Endothelial cell of umbilical vein (primary cell): ENCODE results near the gene WAC. TPM values are rescaled to one million over a fixed set of nuclear protein-coding genes. Genes with fewer than 3 reads are reported as not detected.

Source experiments
- BruUV-seq: library from RNA; stranded (reverse); fragments of 400-500 nt; replicated peaks from 2 replicates; lab custom pipeline; 2021; lab: Mats Ljungman, UMichigan
- CTCF ChIA-PET: fragments of 300-600, 350-600 bp; sonication (Branson Sonifier 250); formaldehyde crosslinking; loops from one replicate; lab custom pipeline; 2021; ENCODE audit warnings: antibody characterized with exemption, inconsistent platforms; lab: Charles Lee
- POLR2A ChIA-PET: fragments of 300-600, 350-600 bp; sonication (Branson Sonifier 250); formaldehyde crosslinking; loops from one replicate; lab custom pipeline; 2021; ENCODE audit warnings: antibody characterized with exemption, inconsistent platforms; lab: Charles Lee
- DNase-seq: peaks from one replicate; pipeline ENCODE4 v3.0.0-alpha.2; 2011; ENCODE audit warnings: low read depth, low spot score
- FAIRE-seq: peaks from 2 replicates; lab custom pipeline; 2011; peaks lifted over from hg19 to GRCh38; lab: Jason Lieb, UNC
- H2AFZ ChIP-seq: 2 replicates; pipeline ENCODE4 v1.6.0; 2012; ENCODE audit warnings: low read depth, low read length, control low read depth, inconsistent platforms
- H3K27ac ChIP-seq: 2 replicates; pipeline ENCODE4 v1.5.1; 2011; ENCODE audit warnings: low read depth, mild to moderate bottlenecking, control low read depth, low read length, moderate library complexity; ENCODE audit not compliant: insufficient read depth
- H3K27me3 ChIP-seq, 2 experiments: 2 replicates each; pipeline versions ENCODE4 v1.6.0 to v1.6.1; 2011; ENCODE audit warnings: low read length in 2 of 2, mixed read lengths in 1 of 2; ENCODE audit not compliant: control insufficient read depth in 2 of 2, insufficient read depth in 2 of 2
- H3K36me3 ChIP-seq, 2 experiments: 2 replicates in 1 of 2; 3 replicates in 1 of 2; pipeline ENCODE4 v1.5.1; 2011; ENCODE audit warnings: low read length in 2 of 2, mild to moderate bottlenecking in 1 of 2, moderate library complexity in 1 of 2; ENCODE audit not compliant: control insufficient read depth in 2 of 2, insufficient read depth in 2 of 2; ENCODE audit errors: extremely low read depth in 1 of 2
- H3K4me1 ChIP-seq: 3 replicates; pipeline ENCODE4 v1.5.1; 2011; ENCODE audit warnings: mild to moderate bottlenecking, low read length; ENCODE audit not compliant: control insufficient read depth, insufficient read depth; ENCODE audit errors: extremely low read depth
- H3K4me2 ChIP-seq: 2 replicates; pipeline ENCODE4 v1.6.1; 2011; ENCODE audit warnings: low read length, control low read depth, mixed read lengths; ENCODE audit not compliant: insufficient read depth
- H3K4me3 ChIP-seq, 3 experiments: fragments of 200-600 bp in 1 of 3; sonication (generic), shearing (Covaris generic) in 1 of 3; replicated peaks in 1 of 3; 2 replicates each; pipeline ENCODE4 v1.5.1; 2011 to 2016; ENCODE audit warnings: control low read depth in 3 of 3, low read length in 3 of 3, mild to moderate bottlenecking in 2 of 3, inconsistent platforms in 1 of 3, low read depth in 1 of 3, moderate library complexity in 1 of 3; ENCODE audit not compliant: insufficient read depth in 1 of 3
- H3K79me2 ChIP-seq: 2 replicates; pipeline ENCODE4 v1.6.0; 2012; ENCODE audit warnings: low read length, inconsistent platforms; ENCODE audit not compliant: control insufficient read depth, insufficient read depth
- H3K9ac ChIP-seq: replicated peaks from 2 replicates; pipeline ENCODE3; 2011; ENCODE audit warnings: low read length, control low read depth; ENCODE audit not compliant: insufficient read depth; ENCODE audit errors: extremely low read depth
- H3K9me1 ChIP-seq: replicated peaks from 3 replicates; pipeline ENCODE4 v1.6.0; 2011; ENCODE audit warnings: mild to moderate bottlenecking, low read length; ENCODE audit not compliant: control insufficient read depth, insufficient read depth; ENCODE audit errors: extremely low read depth
- H3K9me3 ChIP-seq: replicated peaks from 2 replicates; pipeline ENCODE4 v1.5.1; 2012; ENCODE audit warnings: low read length, inconsistent platforms; ENCODE audit not compliant: control insufficient read depth, insufficient read depth
- H4K20me1 ChIP-seq: replicated peaks from 2 replicates; pipeline ENCODE3; 2011; ENCODE audit warnings: mild to moderate bottlenecking, low read length; ENCODE audit not compliant: control insufficient read depth, insufficient read depth; ENCODE audit errors: extremely low read depth
- EZH2 ChIP-seq: IDR thresholded peaks from 2 replicates; pipeline ENCODE4 v1.6.1; 2012; ENCODE audit warnings: borderline replicate concordance, low read depth, mild to moderate bottlenecking, moderate library complexity, low read length, inconsistent platforms; ENCODE audit not compliant: severe bottlenecking
- FOS ChIP-seq: IDR thresholded peaks from 2 replicates; pipeline ENCODE4 v1.6.1; 2011; ENCODE audit warnings: mild to moderate bottlenecking, low read length, moderate library complexity, borderline replicate concordance; ENCODE audit not compliant: insufficient read depth
- GATA2 ChIP-seq: IDR thresholded peaks from 2 replicates; pipeline ENCODE4 v1.7.0; 2011; ENCODE audit warnings: low read depth, mild to moderate bottlenecking, moderate library complexity, mixed read lengths, low read length; ENCODE audit not compliant: insufficient read length, insufficient read depth
- JUN ChIP-seq: IDR thresholded peaks from 2 replicates; pipeline ENCODE4 v1.6.1; 2011; ENCODE audit warnings: borderline replicate concordance, low read depth; ENCODE audit not compliant: insufficient read length, insufficient read depth
- MAX ChIP-seq: IDR thresholded peaks from 2 replicates; pipeline ENCODE4 v1.6.1; 2011; ENCODE audit not compliant: insufficient read depth, insufficient read length
- MYC ChIP-seq: IDR thresholded peaks from one replicate; pipeline ENCODE4 v1.6.1; 2011; ENCODE audit warnings: mild to moderate bottlenecking, low read depth, low read length
- POLR2A ChIP-seq: IDR thresholded peaks from 2 replicates; pipeline ENCODE4 v1.6.1; 2012; ENCODE audit warnings: low read depth, mild to moderate bottlenecking, control low read depth, low read length
- POLR2AphosphoS5 ChIP-seq: IDR thresholded peaks from 2 replicates; pipeline ENCODE4 v1.6.1; 2012; ENCODE audit warnings: low read depth, mild to moderate bottlenecking, control low read depth, low read length, moderate library complexity; ENCODE audit not compliant: insufficient read depth
- dilution Hi-C: fragments of 300-500 bp; cut with MboI; formaldehyde crosslinking; loops from one replicate; pipeline ENCODE4 v1.15.0; 2019; ENCODE audit warnings: low sequenced_read_pairs; ENCODE audit not compliant: extremely low pct_ligation_motif_present
- intact Hi-C: fragments of 100-400 bp; cut with micrococcal nuclease; formaldehyde crosslinking; loops from one replicate; pipeline ENCODE4 v1.10.0; 2022
- polyA plus RNA-seq, 4 experiments: library from polyadenylated mRNA; depleted of rRNA in 3 of 4; stranded (reverse) in 3 of 4; unstranded in 1 of 4; fragments of >200 nt; gene quantifications; 2 replicates each; pipeline versions ENCODE4 v1.2.1 to v1.2.3, GENCODE V29; 2011 to 2012; ENCODE audit warnings: missing spikeins in 1 of 4
- total RNA-seq: library from RNA; stranded (reverse); gene quantifications from 2 replicates; pipeline ENCODE4 v1.2.3, GENCODE V29; 2021
- TF ChIP-seq, protein P1 (sequence below), 2 donors: IDR thresholded peaks; 1 replicate in 1 of 2; 2 replicates in 1 of 2; pipeline ENCODE4 v1.5.1; 2011; ENCODE audit warnings: low read length in 2 of 2, mild to moderate bottlenecking in 2 of 2, moderate library complexity in 2 of 2, control low read depth in 1 of 2, inconsistent platforms in 1 of 2, low read depth in 1 of 2; ENCODE audit not compliant: insufficient read depth in 1 of 2; ENCODE audit errors: extremely low read depth in 1 of 2

The WAC gene
- total and polyA plus RNA-seq, 2 donors (not counting 3 experiments of a cell fraction or from before 2014, with no cell fraction given) = 49.2 to 101 TPM

- ChIA-PET CTCF (no interaction called here), POLR2A (no interaction called here)
- no peaks in the 10 kb centered on the region for H4K20me1 ChIP-seq
- no peak overlapping the region for H3K4me2 ChIP-seq
- no peaks in the 10 kb centered on the region for H3K27me3 ChIP-seq
- dilution Hi-C loops (no loop called here), intact Hi-C loops (no loop called here)
- H3K9ac ChIP-seq = no peak overlapping the region
- H3K4me3 ChIP-seq = no peak overlapping the region
- no peaks in the 10 kb centered on the region for H3K9me3 ChIP-seq
- BruUV-seq = no TSS peak
- H2AFZ ChIP-seq = no peak overlapping the region
- FAIRE-seq = no peak
- H3K36me3 ChIP-seq = no peaks in the 10 kb centered on the region
- H3K9me1 ChIP-seq = no peaks in the 10 kb centered on the region
- H3K4me1 ChIP-seq = no peaks in the 10 kb centered on the region
- H3K27ac ChIP-seq = no peak overlapping the region
- no peak for DNase-seq
- no peaks in the 10 kb centered on the region for H3K79me2 ChIP-seq
- TF ChIP-seq JUN (no peak), EZH2 (no peak), MYC (no peak), POLR2A (no peak), GATA2 (no peak), POLR2AphosphoS5 (no peak), MAX (no peak), FOS (no peak)
- TF ChIP-seq, protein P1, sequence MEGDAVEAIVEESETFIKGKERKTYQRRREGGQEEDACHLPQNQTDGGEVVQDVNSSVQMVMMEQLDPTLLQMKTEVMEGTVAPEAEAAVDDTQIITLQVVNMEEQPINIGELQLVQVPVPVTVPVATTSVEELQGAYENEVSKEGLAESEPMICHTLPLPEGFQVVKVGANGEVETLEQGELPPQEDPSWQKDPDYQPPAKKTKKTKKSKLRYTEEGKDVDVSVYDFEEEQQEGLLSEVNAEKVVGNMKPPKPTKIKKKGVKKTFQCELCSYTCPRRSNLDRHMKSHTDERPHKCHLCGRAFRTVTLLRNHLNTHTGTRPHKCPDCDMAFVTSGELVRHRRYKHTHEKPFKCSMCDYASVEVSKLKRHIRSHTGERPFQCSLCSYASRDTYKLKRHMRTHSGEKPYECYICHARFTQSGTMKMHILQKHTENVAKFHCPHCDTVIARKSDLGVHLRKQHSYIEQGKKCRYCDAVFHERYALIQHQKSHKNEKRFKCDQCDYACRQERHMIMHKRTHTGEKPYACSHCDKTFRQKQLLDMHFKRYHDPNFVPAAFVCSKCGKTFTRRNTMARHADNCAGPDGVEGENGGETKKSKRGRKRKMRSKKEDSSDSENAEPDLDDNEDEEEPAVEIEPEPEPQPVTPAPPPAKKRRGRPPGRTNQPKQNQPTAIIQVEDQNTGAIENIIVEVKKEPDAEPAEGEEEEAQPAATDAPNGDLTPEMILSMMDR (IDR thresholded peaks at IDR 0.05; ENCODE audit: extremely low read depth in 1 of 2, insufficient read depth in 1 of 2, low read depth in 1 of 2, low read length in 2 of 2) = no peak
Observed at GRCh38 chr10:28496481-28496961, 36.4 kb upstream of the WAC start.
